Stimulated activated CD4-positive, alpha-beta T cell treated with anti-CD3 and anti-CD28 coated beads, Interleukin-4, amount 100 ng/mL, for 48 hours (primary cell): Measurements from ENCODE around the gene TMEM234.
A peak's percentile ranks its signal among the peaks of the same experiment; 100 is the strongest.
"Not testable (repeated sequence)": the region's sequence is repeated elsewhere in the genome, so short reads cannot be mapped to it uniquely, and the experiment has no call there.

Experiments used
- DNase-seq, 2 donors: peaks; one replicate each; pipeline ENCODE4 v3.0.0-alpha.2; 2020; ENCODE audit warnings: low read depth in 2 of 2

Gene TMEM234

DNA sequence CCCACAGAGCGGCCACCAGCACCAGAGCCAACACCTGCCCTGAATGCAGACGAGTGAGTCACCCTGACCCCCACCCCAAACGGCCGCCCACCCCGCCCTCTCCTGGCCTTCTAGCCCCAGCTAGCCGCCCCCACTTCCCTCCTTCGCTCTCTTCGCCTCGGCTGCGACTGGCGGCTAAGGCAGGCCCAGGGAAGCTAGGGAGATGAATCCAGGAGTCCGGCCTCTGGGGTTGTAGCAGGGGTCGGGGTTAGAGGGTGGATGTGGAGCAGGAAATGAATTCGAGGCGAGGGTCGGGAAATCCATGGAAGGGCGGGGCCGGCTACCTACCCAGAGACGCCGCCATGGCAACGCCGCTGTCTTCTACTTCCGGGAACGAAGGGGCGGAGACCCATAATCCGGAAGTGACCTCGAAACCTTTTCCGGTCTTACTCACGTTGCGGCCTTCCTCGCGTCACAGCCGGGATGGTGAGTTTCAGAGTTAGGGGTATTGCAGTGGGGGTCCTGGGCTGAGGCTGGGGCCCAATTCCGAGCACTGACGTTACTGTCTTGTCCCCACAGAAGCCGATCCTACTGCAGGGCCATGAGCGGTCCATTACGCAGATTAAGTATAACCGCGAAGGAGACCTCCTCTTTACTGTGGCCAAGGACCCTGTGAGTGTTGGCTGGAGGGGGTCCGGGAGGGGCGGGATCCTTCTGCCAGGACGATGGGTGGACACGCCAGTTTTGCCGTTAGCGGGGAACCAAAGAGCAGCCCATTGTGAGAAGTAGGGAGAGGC lies at the start of gene TMEM234, which contains the start of gene EIF3I:
TMEM234 (minus strand) TSS at position 374 of the 776 bp plus-strand sequence; CDS start at position 343, 31 bp downstream.
EIF3I (plus strand) TSS at position 428 of the 776 bp plus-strand sequence; CDS start at position 463, 35 bp downstream.
- DNase-seq: peak; percentile 77 to 87

DNA sequence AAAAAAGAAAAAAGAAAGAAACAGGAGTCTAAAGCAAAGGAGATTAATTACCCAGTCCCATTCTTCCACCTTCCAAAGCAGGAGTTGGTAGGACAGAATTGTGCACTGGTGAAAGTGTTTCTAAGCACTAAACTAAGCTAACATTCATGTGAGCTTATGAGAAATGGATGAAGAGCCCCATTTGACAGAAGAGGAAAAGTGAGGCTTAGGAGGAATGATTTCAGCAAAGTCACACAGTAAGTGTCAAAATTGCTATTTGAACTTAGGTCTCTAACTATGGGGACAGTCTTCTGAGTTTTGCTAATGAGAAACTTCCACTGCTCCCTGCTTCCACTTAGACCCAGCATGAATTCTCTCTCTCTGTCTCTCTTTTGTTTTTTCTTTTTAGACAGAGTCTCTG lies 47.6 kb upstream of the TMEM234 start:
- no peak for DNase-seq

DNA sequence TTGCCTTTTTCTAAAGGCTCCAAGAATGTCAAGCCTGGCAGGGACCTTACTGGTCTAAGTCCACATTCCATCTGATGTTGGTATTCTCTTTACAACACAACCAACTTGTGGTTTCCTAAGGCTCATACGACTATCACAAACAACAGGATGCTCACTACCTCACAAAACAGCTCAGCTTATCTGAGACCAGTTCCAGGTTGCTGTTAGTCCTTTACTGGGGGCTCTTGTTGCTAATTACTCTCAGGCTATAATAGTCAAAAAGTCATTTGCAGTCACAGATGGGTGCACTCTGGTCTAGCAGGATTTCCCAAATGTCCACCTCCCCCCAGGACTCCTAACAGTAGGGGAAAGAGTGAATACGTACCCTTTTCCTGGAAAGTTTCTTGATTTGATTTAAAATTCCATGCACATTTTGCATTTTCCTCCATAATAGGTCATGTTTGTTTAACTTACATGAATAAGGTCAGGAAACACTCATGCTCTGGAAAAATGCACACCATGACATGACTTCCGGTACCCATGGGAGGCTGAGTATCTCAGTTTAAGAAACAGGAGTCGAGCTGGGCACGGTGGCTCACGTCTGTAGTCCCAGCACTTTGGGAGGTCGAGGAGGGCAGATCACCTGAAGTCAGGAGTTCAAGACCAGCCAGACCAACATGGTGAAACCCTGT lies 44.9 kb upstream of the TMEM234 start:
- no peak for DNase-seq

DNA sequence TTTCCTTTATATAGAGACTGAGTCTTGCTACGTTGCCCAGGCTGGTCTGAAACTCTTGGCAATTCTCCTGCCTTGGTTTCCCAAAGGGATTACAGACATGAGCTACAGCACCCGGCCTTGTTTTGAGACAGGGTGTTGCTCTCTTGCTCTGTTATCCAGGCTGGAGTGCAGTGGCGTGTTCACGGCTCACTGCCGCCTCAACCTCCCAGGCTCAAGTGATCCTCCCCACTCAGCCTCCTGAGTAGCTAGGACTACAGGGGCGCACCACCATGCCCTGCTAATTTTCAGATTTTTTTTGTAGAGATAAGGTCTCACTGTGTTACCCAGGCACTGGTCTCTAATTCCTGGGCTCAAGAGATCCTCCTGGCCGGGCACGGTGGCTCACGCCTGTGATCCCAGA lies 43.7 kb upstream of the TMEM234 start:
- no peak for DNase-seq

DNA sequence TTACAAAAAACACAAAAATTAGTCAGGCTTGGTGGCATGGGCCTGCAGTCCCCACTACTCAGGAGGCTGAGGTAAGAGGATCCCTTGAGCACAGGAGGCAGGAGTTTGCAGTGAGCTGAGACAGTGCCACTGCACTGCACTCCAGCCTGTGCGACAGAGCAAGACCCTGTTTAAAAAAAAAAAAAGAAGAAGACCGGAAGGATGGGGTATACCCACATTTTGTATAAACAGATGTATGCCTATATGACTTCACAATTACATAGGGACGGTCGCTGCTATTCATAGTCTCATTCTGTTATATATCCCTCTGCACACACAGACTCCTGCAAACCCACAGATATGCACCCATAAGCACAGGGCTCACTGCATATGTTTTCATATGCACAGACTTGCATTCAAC lies 41.6 kb upstream of the TMEM234 start:
- DNase-seq: no peak

DNA sequence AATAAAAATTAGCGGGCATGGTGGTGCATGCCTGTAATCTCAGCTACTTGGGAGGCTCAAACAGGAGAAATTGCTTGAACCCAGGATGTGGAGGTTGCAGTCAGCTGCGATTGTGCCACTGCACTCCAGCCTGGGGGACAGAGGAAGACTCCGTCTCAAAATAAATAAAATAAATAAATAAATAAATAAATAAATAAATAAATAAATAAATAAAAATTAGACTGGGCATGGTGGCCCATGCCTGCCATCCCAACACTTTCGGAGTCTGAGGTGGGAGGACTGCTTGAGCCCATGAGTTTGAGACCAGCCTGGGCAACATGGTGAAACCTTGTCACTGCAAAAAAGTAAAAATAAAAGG lies 41.1 kb upstream of the TMEM234 start:
- DNase-seq: not testable (repeated sequence)

DNA sequence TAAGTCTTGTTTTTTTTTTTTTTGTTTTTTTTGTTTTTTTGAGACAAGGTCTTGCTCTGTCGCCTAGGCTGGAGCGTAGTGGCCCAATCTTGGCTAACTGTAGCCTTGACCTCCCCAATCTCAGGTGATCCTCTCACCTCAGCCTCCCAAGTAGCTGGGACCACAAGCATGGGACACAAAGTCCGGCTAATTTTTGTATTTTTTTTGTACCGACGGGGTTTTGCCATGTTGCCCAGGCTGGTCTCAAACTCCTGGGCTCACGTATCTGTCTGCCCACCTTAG lies 35.0 kb upstream of the TMEM234 start:
- no peak for DNase-seq

DNA sequence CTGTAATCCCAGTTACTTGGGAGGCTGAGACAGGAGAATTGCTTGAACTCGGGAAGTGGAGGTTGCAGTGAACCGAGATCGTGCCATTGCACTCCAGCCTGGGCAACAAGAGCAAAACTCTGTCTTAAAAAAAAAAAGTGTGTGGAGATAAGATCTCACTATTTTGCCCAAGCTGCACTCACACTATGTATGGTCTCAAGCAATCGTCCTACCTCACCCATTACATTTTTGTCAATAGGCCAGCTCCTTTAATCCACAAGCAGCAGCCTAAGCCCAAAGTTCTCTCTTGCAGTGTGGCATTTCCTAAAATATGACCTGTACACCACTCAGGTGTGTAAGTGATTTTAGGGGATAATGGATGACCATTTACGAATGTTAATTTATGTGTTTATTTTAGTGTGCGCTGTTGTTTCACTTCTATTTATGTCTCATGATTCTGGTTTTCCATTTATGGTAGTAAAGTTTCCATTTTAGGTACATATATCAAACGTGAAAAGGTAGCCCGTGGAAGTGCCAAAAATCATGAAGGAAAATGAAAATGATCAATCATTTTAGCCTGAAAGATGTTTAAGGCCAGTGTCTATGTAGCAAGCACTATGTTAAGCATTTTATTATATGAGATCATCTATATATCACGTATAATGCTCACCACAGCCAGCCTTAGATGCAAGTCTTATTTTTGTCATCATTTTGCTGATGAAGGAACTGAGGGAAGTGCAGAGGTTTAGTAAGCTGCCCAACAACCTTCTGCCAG lies 34.5 kb upstream of the TMEM234 start:
- DNase-seq: no peak

DNA sequence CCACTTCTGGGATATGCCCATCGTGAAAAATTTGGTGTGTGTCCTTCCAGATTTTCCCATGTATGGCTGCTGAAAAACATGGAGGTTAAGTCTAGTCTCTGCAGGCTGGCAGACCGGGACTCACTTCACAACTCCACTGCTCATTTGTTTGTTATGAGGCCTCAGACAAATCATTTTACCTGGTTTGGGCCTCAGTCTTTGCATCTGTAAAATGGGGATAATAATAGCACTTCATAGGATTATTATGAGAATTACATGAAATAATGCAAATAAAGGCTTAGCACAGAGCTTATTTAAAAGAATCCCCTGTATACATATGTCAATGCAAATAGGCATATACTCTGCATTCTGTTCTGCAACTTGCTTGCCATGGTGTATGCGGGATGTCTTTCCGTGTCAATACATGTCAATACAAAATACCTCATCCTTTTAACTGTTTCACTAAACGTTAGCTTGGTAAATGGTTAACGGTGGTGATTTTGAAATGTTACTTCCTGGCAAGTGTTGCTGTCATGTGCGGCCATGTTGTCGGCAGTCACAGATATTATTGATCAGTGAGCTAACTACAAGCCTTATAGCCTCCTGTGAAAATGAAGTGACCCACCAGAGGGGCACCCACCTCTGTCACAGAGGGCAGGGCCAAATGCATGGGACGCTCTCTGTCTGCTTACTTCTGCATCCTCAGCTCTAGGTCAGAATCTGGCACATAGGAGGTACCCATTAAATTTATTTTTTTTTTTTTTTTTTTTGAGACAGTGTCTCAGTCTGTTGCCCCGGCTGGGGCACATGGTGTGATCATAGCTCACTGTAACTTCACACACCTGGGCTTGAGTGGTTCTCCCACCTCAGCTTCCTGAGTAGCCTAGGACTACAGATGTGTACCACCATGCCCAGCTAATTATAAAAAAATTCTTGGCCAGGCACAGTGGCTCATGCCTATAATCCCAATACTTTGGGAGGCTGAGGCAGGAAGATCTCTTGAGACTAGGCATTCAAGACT lies 33.2 kb upstream of the TMEM234 start:
- DNase-seq: no peak

DNA sequence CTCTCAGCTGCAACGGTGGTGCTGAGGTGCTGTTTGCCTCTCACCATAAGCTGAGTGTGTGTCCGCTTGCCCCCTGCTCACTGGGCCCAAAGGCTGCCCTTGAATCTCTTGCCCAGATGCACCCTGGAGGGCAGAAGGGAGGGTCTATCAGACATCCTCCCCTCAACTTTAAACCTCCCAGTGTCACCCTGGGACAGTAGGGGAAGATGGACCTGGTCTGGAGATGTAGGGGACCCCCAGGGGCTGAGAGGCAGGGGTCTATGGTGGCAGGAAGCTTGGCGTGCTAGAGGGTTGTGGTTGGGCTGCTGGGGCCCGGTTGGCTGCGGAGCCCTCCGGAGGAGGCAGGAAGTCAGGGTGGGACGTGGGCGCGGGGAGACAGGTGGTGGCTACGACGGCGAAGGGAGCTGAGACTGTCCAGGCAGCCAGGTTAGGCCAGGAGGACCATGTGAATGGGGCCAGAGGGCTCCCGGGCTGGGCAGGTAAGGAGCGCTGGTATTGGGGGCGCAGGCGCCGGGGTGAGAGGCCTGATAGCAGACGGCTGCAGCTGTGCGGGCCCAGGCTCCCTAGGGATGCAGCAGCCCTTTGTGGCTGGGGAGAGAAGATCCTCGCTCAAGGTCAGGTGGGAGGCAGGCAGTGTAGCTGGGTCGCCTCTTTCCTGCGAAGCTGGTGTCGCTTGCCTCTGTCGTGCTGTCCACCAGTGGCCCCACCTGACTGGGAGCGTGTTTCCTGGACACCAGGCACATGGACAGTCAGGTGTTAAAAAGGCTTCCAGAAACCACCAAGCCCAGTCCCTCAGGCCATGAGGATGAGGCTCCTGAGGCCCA lies 29.0 kb upstream of the TMEM234 start, which contains the start of gene LCK:
LCK (plus strand) TSS at position 373 of the 824 bp plus-strand sequence. CDS start 23,065 bp downstream, outside the sequence.
- peak; percentile 67 to 69 for DNase-seq

DNA sequence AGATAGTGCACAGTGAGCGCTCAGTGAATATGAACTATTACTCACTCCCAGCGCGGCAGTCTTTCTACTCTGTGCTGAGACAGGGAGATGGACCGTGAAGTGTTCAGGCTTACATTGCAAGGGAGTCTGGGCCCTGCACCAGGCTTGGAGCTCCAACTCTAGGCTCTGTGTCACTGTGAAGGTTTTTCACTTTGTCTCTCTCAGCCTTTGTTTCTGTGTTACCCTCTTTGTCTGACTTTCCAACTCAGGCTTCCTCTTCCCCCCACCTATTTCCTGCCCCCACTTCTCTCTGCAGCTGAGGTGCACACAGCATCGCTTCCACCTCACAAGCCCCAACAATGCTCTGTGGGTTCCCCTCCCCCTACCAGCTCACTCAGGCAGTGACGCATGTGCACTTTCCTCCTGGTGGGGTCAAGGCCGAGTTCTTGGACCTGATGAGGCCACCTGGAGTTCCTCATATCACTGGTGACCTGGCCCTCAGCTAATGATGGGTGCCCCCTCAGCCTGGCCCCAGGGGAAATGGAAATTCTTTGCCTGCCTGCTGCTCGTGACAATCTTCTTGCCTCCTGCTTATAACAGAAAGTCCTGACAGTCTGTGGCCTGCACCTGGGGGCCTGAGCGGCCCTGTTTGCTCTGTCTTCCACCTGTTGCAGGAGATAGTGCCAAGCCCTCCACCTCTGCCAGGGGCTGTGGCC lies 27.8 kb upstream of the TMEM234 start:
- peak in 1 of 2 donors; percentile 74 for DNase-seq

DNA sequence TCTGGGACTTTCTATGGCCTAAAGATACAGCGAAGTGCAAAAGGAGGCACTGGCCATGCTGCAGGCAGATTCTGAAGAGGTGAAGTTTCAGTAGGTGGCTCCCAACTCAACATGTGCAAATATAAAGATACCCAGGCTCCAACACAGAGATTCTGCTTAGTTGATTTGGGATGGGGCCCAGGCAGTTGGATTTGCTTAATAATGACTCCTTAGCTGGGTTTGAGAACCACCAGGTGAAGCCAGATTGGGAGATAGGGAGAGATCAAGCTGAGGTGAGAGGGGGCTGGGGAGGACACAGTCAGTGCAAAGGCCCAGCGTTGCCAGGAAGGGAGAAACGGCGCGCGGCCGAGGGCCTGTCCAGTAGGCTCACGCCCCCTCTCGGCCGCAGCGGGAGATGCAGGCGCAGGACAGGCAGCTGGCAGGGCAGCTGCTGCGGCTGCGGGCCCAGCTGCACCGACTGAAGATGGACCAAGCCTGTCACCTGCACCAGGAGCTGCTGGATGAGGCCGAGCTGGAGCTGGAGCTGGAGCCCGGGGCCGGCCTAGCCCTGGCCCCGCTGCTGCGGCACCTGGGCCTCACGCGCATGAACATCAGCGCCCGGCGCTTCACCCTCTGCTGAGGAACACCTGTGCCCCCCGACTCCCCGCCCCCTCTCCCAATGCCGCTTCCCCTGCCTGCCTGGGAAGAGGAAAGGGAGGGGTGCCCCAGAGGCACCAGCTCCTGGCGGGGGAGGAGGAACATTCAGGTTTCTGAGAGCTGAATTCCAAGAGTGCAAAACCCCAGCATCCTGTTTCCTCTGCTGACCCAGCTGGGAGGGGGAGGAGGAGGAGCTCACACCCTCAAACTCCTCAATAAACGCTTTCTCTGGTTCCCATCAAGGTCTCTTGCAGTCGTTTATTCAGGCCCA lies 26.1 kb upstream of the TMEM234 start:
- peak; percentile 82 to 83 for DNase-seq

DNA sequence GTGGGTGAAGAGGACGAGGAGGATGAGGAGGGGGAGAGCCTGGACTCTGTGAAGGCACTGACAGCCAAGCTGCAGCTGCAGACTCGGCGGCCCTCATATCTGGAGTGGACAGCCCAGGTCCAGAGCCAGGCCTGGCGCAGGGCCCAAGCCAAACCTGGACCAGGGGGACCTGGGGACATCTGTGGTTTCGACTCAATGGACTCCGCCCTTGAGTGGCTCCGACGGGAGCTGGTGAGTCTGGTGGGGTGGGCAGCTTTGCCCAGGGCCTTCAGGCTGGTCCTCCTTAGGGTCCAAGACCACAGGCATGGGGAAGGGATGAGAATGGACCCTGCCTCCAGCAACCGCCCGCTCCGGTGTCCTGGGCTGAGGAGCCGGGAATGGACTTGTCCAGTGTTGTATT lies 25.3 kb upstream of the TMEM234 start:
- DNase-seq: no peak

DNA sequence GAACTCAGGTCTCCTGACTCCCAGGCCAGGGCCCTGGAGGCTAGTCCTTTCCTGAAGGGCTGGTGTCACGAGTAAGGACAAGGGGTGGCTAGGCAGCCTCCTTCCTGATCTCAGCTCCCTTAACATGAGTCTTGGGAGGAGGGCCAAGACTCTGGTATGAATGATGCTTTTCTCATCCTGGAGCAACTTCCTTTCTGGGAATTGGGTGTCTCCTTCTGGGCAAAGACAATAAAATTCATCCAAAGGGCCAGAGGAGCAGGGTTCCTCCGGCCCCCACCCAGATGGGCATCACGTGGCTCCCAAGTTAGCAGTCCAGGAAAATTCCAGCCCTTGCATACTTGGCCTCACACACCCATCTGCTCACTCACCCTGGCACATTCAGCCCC lies 24.7 kb upstream of the TMEM234 start, which contains the start of gene FAM167B:
FAM167B (plus strand) TSS at position 335 of the 386 bp plus-strand sequence. CDS start 200 bp downstream, outside the sequence.
- no peak for DNase-seq

DNA sequence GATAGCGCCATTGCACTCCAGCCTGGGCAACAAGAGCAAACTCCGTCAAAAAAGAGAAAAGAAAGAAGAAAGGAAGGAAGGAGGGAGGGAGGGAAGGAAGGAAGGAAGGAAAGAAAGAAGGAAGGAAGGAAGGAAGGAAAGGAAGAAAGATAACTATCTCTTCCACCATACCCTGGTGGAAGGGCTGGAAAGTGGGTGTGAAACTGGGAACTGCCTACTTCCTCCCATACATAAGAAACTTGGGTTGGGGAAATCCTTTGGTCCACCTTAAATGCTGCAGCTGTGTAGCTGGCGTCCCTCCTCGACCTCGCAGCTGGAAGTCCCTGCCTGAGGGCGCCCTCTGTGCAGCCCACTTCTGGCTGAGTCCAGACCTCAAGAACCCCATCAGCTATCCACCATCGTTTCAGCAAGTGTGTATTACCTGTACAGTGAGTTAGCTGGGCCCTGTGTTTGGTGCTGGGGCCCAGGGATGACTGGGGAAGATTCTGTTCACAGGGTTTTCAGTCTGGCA lies 20.2 kb upstream of the TMEM234 start:
- DNase-seq: no peak

DNA sequence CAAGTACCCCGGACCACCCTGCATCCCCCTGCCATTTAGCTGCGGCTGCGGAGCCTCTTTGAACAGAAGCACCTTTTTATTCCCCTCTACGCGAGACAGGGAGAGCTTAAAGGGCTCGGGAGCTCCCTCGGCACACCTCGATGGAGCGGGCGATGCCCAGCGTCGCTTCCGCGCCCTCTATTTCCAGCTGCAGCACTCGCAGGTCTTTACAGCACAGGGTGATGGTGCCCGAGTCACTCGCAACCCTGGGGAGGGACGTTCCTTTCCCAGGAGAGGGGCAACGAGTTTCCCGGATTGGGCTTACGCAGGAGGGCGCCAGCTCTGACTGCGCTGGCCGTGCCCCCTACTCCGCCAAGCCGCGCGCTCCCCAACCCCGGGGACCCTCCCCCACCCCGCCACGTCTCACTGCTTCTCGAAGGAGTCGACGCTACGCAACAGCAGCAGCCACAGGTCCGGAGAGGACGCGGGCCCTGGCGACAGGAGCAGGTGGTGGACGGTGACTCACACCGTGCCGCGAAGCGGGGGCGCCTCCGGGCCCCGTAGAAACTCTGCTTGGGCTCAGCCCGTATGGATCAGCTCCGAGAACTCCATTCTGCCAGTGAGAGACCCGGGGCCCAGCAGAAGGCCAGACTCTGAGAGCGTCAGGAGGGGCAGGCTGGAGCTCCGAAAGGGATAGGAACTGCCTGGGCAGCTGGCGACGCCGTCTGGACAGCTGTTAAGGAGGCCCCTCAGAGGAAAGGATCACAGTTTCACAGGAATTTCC lies 19.0 kb upstream of the TMEM234 start:
- no peak for DNase-seq

DNA sequence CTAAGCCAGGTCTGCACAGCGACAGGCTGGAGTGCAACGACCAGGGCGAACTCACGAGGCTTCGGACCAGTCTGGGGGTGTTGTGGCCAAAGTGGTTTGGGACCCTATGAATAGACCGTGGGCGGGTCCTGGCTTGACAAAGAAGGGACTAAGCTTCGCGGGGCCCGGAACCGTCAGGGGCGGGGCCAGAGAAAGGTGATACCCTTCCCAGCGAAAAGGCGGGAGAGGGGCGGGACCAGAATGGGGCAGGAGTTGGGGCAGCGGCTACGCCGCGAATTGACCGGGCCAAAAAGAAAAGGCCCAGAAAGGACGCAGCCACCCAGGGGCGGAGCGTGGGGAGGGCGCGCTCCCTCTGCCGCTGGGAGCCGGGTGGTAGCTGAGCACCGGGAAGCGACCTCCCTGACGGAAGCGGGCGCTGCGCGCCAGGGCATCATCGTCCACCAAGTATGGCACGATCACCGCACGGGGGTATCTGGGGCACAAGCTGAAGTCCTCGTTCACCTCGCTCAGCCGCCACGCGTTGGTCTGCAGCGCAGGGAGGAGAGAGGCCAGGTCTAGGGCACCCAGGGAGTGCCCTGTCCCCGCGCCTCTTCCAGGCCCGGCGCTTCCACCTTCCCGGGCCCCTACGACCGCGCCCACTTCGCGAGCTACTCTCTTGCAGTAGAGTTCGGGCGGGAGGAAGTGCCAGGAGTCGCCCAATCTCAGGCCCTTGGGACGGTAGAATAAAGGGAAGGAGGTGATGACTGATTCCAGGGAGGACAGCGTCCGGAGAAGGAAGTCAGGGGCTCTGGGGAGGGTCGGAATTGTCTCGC lies 18.2 kb upstream of the TMEM234 start:
- DNase-seq: no peak
